Gastroesophageal sphincter (tissue), 4 donors: ENCODE results near the gene UCN. TPM values are rescaled to one million over a fixed set of nuclear protein-coding genes. Genes with fewer than 3 reads are reported as not detected.

ENCODE experiments used
- ATAC-seq: fragments of 150-250 bp; one replicate; pipeline ENCODE4 v1.9.1; 2016; ENCODE audit warnings: mild to moderate bottlenecking, moderate library complexity
- H3K27ac ChIP-seq, 4 donors: fragments of 200-600 bp; sonication (generic) in 3 of 4; 1 replicate in 3 of 4; 2 replicates in 1 of 4; pipeline ENCODE4 v1.5.1; 2016 to 2019
- H3K27me3 ChIP-seq: fragments of 200-600 bp; sonication (generic); one replicate; pipeline ENCODE4 v1.5.1; 2019
- H3K36me3 ChIP-seq, 2 donors: fragments of 200-600 bp; sonication (generic); one replicate each; pipeline ENCODE4 v1.5.1; 2019; ENCODE audit warnings: control low read depth in 1 of 2
- H3K4me1 ChIP-seq, 3 donors: fragments of 200-600 bp; sonication (generic); 1 replicate in 2 of 3; 2 replicates in 1 of 3; pipeline ENCODE4 v1.5.1; 2016 to 2019; ENCODE audit warnings: control low read depth in 2 of 3
- H3K4me3 ChIP-seq, 2 donors: fragments of 200-600 bp; sonication (generic); one replicate each; pipeline ENCODE4 v1.5.1; 2019; ENCODE audit warnings: mild to moderate bottlenecking in 1 of 2, moderate library complexity in 1 of 2
- H3K9me3 ChIP-seq, 3 donors: fragments of 200-600 bp; sonication (generic); one replicate each; pipeline ENCODE4 v1.5.1; 2017 to 2019; ENCODE audit warnings: control low read depth in 2 of 3
- CTCF ChIP-seq, 4 experiments: fragments of 200-600 bp in 2 of 4; fragments of 450-650 bp in 2 of 4; sonication (generic) in 1 of 4; IDR thresholded peaks; one replicate each; pipeline ENCODE4 v1.5.1; 2017 to 2019; ENCODE audit warnings: antibody characterized with exemption in 4 of 4, mild to moderate bottlenecking in 2 of 4, moderate library complexity in 2 of 4
- EP300 ChIP-seq: sonication (generic); formaldehyde crosslinking; IDR thresholded peaks from one replicate; pipeline ENCODE4 v1.6.1; 2017; ENCODE audit warnings: antibody characterized with exemption, mild to moderate bottlenecking
- POLR2A ChIP-seq, 2 donors: fragments of 450-650 bp; IDR thresholded peaks; one replicate each; pipeline ENCODE4 v1.6.1; 2017; ENCODE audit warnings: antibody characterized with exemption in 2 of 2, mild to moderate bottlenecking in 2 of 2, moderate library complexity in 1 of 2
- POLR2AphosphoS5 ChIP-seq: sonication (generic); formaldehyde crosslinking; IDR thresholded peaks from one replicate; pipeline ENCODE4 v1.6.1; 2017; ENCODE audit warnings: antibody characterized with exemption
- WGBS, 2 donors: methylation state at CpG; one replicate each; pipeline ENCODE4 v1.1.5; 2018; ENCODE audit warnings: low coverage in 1 of 2; 5-methylcytosine and 5-hydroxymethylcytosine counted together
- total RNA-seq, 4 donors: library from RNA; depleted of rRNA; stranded (reverse); fragments of >200 nt; gene quantifications; one replicate each; pipeline ENCODE4 v1.1.0, GENCODE V29; 2016

Gene UCN
- total RNA-seq = 1 to 10 TPM in 3 of 4 donors, under 1 TPM in 1; 0.67 to 5.0 (median 2.0) TPM

DNA sequence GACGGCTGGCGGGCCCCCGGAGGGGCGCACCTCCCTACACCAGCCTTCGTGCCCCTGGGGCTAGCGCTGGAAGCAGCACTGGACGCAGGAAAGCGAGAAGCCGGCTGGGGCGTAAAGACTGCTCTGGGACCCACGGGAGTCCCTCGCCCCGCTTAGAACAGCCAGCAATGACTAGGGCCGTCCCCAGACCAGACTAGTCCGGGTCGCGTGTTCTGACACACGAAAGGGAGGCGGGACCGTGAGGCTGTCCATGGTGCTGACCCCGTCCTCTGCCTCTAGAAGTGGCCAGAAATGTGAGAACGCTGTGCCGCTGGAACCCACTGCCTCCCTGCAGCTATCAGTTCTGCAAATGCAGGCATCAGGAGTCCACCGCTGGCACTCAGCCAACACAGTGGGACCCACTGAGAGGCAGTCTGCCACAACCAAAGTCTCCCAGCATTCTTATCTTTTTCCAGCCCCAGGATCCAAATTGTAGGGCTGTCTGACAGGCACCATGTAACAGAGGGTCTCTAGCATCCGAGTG lies at the start of gene UCN:
UCN (minus strand) TSS at position 87 of the 523 bp plus-strand sequence. CDS start 550 bp downstream, outside the sequence.
- no peak for TF ChIP-seq CTCF (IDR thresholded peaks at IDR 0.05)
- no peak for TF ChIP-seq POLR2A (IDR thresholded peaks at IDR 0.05)
- no peak for TF ChIP-seq POLR2AphosphoS5
- no peak for TF ChIP-seq EP300
- 15 to 56% methylated on average over 3 to 10 of the region's 25 CpGs for WGBS, 2 donors
- Histone ChIP-seq H3K27me3 (peaks cover 60% of the 10 kb centered on the region), H3K36me3 (peaks cover 0 to 55% of the 10 kb centered on the region in 2 donors), H3K9me3 (no peaks in the 10 kb centered on the region), H3K4me1 (peaks cover 0 to 26% (median 15%) of the 10 kb centered on the region in 3 donors), H3K27ac (no peak within 1 kb of the TSS), H3K4me3 (no peak within 1 kb of the TSS)
- ATAC-seq = peak; percentile 17

DNA sequence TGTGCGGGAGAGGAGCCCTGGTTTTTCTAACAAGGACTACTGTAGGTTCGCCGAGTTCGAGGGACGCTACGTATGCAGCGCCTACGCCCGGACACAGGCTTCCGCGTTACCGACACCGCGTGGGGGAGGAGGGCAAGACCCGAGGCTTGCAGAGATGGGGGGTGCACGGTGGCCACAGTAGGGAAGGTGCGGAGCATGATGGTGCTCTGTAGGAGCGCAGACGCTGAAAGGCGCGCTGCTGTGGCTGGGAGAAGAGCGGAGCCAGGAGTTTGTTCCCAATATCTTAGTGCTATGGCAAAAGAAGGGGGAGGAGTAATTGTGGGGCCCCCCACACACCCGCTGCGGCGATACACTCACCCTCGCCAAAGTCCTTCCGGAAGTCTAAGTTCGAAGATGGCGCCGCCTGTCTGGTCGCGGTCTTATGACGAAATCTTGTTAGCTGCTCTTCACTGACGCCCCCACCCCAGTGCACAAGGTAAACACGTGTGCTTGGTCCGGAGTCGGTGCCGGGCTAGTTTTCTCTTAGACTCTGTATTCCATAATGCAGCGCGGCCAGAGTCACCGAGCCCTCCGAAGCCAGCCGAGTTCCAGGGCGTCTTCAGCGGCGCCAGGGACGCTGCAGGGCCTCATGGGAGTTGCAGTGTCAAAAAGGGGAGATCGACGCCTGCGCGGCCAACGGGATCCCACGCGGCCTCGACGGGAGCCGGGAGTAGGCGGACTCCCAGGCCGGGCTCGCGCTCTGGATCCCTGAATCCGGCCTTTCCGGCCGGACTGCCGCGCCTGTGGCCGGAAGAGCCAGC lies 48.3 kb upstream of the UCN start, which contains the start of gene GTF3C2:
GTF3C2 (minus strand) TSS at position 383 of the 800 bp plus-strand sequence. CDS start 13,210 bp downstream, outside the sequence.
- Histone ChIP-seq H3K27me3 (no peaks in the 10 kb centered on the region), H3K36me3 (no peaks in the 10 kb centered on the region), H3K9me3 (no peaks in the 10 kb centered on the region), H3K4me3 (peak within 1 kb of the TSS; percentile 45 to 91), H3K27ac (peak within 1 kb of the TSS; percentile 79 to 92 (median 90)), H3K4me1 (peaks cover 3 to 51% (median 18%) of the 10 kb centered on the region in 3 donors)
- peak; percentile 97 for ATAC-seq
- TF ChIP-seq POLR2AphosphoS5 (peak; percentile 58), POLR2A (IDR thresholded peaks at IDR 0.05) (peak; percentile 10 to 55), EP300 (no peak), CTCF (IDR thresholded peaks at IDR 0.05) (peak in 2 of 4 experiments; percentile 23 to 24)
- 0% methylated on average over 29 of the region's 67 CpGs; no CpG with 5 or more reads in 1 of the 2 donors for WGBS, 2 donors

GRCh38 chr2:27356056-27356381 lies 47.8 kb upstream of the UCN start:
- peak; percentile 9 for ATAC-seq
- Histone ChIP-seq H3K9me3 (no peaks in the 10 kb centered on the region), H3K36me3 (no peaks in the 10 kb centered on the region), H3K4me3 (peak overlapping the region; percentile 45 to 91), H3K27me3 (no peaks in the 10 kb centered on the region), H3K4me1 (peaks cover 3 to 51% (median 18%) of the 10 kb centered on the region in 3 donors), H3K27ac (peak overlapping the region; percentile 79 to 92 (median 90))
- 0 to 4% methylated on average over 4 of the region's 12 CpGs for WGBS, 2 donors
- TF ChIP-seq POLR2A (IDR thresholded peaks at IDR 0.05) (no peak), EP300 (no peak), CTCF (IDR thresholded peaks at IDR 0.05) (no peak), POLR2AphosphoS5 (no peak)

DNA sequence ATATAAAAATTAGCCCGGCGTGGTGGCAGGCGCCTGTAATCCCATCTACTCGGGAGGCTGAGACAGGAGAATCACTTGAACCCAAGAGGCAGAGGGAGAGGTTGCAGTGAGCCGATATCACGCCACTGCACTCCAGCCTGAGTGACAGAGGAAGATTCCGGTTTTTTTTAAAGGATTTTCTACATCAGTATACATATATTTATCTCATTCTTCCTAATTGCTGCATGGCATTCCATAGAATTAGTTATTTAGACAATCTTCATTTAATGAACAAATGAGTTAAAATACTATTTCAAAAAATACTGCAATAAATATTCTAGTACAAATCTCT lies 46.3 kb upstream of the UCN start:
- Histone ChIP-seq H3K4me1 (peaks cover 3 to 51% (median 18%) of the 10 kb centered on the region in 3 donors), H3K36me3 (peaks cover 0 to 10% of the 10 kb centered on the region in 2 donors), H3K27me3 (no peaks in the 10 kb centered on the region), H3K27ac (no peak overlapping the region), H3K9me3 (no peaks in the 10 kb centered on the region), H3K4me3 (no peak overlapping the region)
- no peak for ATAC-seq
- TF ChIP-seq POLR2AphosphoS5 (no peak), EP300 (no peak), POLR2A (IDR thresholded peaks at IDR 0.05) (no peak), CTCF (IDR thresholded peaks at IDR 0.05) (no peak)
- 83 to 92% methylated on average over 3 to 7 of the region's 7 CpGs for WGBS, 2 donors
